K562 treated with DMSO at 1 percent for 4 hours (cell line): ENCODE results near the gene PEX12. TPM values are rescaled to one million over a fixed set of nuclear protein-coding genes. Genes with fewer than 3 reads are reported as not detected.

ENCODE experiments used
- total RNA-seq: library from RNA; unstranded; fragments of 300-600 nt; gene quantifications from 2 replicates; pipeline ENCODE4 v1.2.3, GENCODE V29; 2022; ENCODE audit not compliant: insufficient read depth

PEX12 gene
- 6.2 and 8.6 TPM in 2 replicates for total RNA-seq

DNA sequence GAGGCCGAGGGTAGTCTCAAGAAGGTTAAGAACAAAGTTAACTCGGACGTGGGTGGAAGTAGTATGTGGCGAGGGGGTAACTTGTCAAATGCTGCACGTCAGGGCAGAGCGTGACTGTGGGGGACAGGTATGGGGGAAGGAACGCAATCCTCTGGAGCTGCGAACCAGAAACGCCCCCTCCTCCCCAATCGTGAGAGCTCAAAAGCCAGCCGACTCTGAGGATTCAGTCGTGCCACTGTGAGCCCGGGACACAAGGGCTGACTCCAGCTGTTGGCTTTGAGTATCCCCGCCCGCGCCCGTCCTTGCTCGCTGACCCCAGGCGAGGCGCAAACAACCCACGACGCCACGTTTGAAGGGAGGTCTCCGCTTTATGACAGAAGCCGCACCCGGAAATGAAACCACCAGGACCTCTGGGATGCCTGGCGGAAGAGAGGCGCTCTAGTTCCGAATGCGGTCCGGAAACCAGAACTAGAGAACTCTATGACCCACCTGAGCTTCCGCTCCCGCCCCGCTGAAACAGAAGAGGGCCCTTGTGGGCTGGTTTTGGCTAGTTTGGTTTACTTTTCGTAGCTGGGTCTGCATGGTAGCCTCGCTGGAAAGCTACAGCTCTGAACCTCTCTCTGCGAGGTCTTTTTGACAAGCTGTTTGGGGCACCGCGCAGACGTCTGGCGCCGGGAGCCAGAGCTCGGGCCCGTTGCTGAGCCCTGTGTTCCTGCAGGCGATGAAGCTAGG lies at the start of gene PEX12:
TSS of gene PEX12 (minus strand) at position 375 of the 732 bp plus-strand sequence. CDS start 550 bp downstream, outside the sequence.

GRCh38 chr17:35587074-35587961 lies 8.9 kb upstream of the PEX12 start, which contains the start of gene AP2B1:
AP2B1 (plus strand) TSS chr17:35587322; CDS start chr17:35594031, 6,709 bp downstream.

DNA sequence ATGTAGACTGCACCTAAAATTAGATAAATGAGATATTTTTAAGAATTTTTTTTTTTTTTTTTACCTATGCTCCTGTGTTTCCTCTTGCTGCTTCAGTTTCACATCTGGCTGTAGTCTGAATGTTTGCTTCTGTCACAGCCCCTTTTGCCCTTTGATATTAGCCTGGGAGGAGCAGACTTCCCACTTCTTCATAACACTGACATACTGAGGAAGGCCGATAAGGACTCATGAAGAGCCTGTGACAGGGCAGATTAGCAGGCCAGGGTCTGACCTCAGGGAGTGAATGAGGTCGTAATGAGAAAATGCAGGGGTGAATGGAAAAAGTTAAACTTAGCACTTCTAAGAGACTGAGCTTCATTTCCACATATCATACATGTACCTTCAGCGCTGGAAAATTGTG lies 17.7 kb downstream of the PEX12 start, which contains the start of gene SLFN14:
TSS of gene SLFN14 (minus strand) at position 117 of the 400 bp plus-strand sequence. CDS start 2,757 bp downstream, outside the sequence.

GRCh38 chr17:35537601-35538141 lies 40.7 kb downstream of the PEX12 start, which contains the start of gene SLFN12L:
SLFN12L (minus strand) TSS chr17:35537678; CDS start chr17:35522364, 15,314 bp downstream.

Other genes with a start within 250 kb of the PEX12 start
- gene SLFN11, start 204.9 kb downstream of the PEX12 start, total RNA-seq = not detected in 2 replicates
- not detected in 2 replicates for gene SLFN12, start 146.1 kb downstream of the PEX12 start, total RNA-seq
- gene SLFN13, start 129.8 kb downstream of the PEX12 start, total RNA-seq = 0.27 and 0.38 TPM in 2 replicates
- gene SLFN12L, start 40.9 kb downstream of the PEX12 start, total RNA-seq = not detected in 2 replicates
- gene SLFN14, start 17.8 kb downstream of the PEX12 start, total RNA-seq = 1.1 and 1.3 TPM in 2 replicates
- 86.3 and 94.1 TPM in 2 replicates for gene AP2B1, start 8.8 kb upstream of the PEX12 start, total RNA-seq
- gene RASL10B, start 153.1 kb upstream of the PEX12 start, total RNA-seq = 0.18 TPM in 1 of 2 replicates, not detected in the other
- not detected in 2 replicates for gene GAS2L2, start 174.7 kb upstream of the PEX12 start, total RNA-seq
- gene C17orf50, start 182.3 kb upstream of the PEX12 start, total RNA-seq = not detected in 2 replicates
- not detected in 2 replicates for gene MMP28, start 217.1 kb upstream of the PEX12 start, total RNA-seq
- 163 and 198 TPM in 2 replicates for gene TAF15, start 230.9 kb upstream of the PEX12 start, total RNA-seq